Activated CD8-positive, alpha-beta memory T cell treated with anti-CD3 and anti-CD28 coated beads, Interleukin-2, amount 10 ng/mL, durations not matched to agents 7 days and 5 days (primary cell): Measurements from ENCODE around the gene LPXN. TPM values are rescaled to one million over a fixed set of nuclear protein-coding genes. Genes with fewer than 3 reads are reported as not detected.
A peak's percentile ranks its signal among the peaks of the same experiment; 100 is the strongest.

Experiments
- ATAC-seq: fragments of 150-1000 bp; cut with Tn5 transposase; one replicate; pipeline ENCODE4 v1.10.0; 2021; ENCODE audit warnings: moderate library complexity
- CTCF ChIA-PET: fragments of 350-600 bp; sonication (Branson Sonifier 250); formaldehyde crosslinking; loops from one replicate; lab custom pipeline; 2021; ENCODE audit warnings: antibody characterized with exemption; lab: Charles Lee
- DNase-seq: peaks from one replicate; pipeline ENCODE4 v3.0.0-alpha.2; 2020
- H3K27ac Mint-ChIP-seq: one replicate; pipeline ENCODE4 v1.8.0; 2021; ENCODE audit warnings: mild to moderate bottlenecking, mixed read lengths
- H3K27me3 Mint-ChIP-seq: one replicate; pipeline ENCODE4 v1.8.0; 2021; ENCODE audit warnings: mixed read lengths
- H3K36me3 Mint-ChIP-seq: one replicate; pipeline ENCODE4 v1.8.0; 2021; ENCODE audit warnings: mild to moderate bottlenecking, mixed read lengths
- H3K4me1 Mint-ChIP-seq: one replicate; pipeline ENCODE4 v1.8.0; 2021; ENCODE audit warnings: mixed read lengths
- H3K4me3 Mint-ChIP-seq: one replicate; pipeline ENCODE4 v1.8.0; 2021; ENCODE audit warnings: mild to moderate bottlenecking, moderate library complexity, mixed read lengths
- H3K9me3 Mint-ChIP-seq: one replicate; pipeline ENCODE4 v1.8.0; 2022; ENCODE audit warnings: low read depth, mixed read lengths
- total RNA-seq, 2 experiments: library from RNA; stranded (reverse); gene quantifications; one replicate each; pipeline ENCODE4 v1.2.3, GENCODE V29; 2021

LPXN gene
- total RNA-seq = 100 to 1,000 TPM; 141 to 225 TPM

DNA sequence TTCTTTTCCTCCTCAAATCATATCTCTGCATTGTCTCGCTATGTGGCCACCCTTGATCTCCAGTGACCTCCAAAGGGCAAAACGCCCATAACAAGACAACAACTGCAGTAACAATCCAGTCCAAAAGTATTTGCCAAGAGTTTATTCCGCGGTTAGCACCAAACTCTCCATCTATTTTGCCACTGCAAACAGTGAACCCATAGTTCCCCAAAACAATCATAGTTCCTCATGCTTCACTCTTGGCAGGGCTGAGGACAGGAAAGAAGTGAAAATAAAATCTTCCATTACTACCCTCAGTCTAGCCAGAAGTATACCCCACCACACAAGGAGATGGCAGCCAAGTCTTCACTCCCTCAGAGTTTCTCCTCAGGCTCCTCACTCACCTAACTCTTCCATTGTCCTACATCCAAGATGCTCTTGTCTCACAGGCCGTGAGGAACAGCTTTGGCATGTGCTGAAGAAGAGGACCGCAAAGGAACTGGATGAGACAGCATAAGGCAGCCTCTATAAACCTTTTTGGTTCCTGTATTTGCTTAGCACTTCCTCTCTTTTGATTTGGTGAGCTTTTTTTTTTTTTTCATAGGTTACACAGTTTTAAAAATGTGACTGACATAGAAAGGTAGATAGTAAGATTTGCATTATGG, at the start of gene LPXN:
Gene LPXN (minus strand): TSS at position 480 of the 644 bp plus-strand sequence. CDS start 84 bp downstream, at position 396.
- DNase-seq (peak; percentile 71), ATAC-seq (no peak)
- Mint-ChIP-seq H3K27me3 (no peaks in the 10 kb centered on the region), H3K4me3 (peak within 1 kb of the TSS; percentile 99), H3K36me3 (peaks cover 33% of the 10 kb centered on the region), H3K4me1 (peaks cover 43% of the 10 kb centered on the region), H3K9me3 (no peaks in the 10 kb centered on the region), H3K27ac (peak within 1 kb of the TSS; percentile 95)
- CTCF ChIA-PET = interaction anchor here (0.8 to 2.9 kb wide), 5 partner anchors 8 to 775 kb away, joined by 3 to 28 read pairs (median 4); no protein-coding TSS in a partner anchor

DNA sequence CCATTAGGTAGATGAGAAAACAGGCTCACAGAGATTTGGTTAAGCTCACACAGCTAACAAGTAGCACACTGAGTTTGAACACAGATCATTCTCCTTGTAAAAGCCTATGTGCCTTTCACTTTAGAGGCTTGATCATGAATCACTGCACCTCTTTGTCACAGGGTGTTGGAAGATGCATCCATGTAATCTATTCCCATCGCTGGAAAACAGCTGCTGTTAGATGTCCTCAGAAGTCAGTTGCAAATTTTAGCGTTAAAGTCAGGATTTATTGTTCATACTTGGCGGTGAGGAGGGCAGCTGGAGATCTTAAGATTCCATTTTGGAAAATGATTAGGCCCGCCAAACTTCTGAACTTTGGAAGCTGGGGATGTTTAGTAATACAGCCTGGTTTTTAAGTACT, 49.4 kb upstream of the LPXN start:
- DNase-seq (no peak), ATAC-seq (no peak)
- H3K4me3 Mint-ChIP-seq = no peak overlapping the region
- peaks cover 32% of the 10 kb centered on the region for H3K36me3 Mint-ChIP-seq
- H3K9me3 Mint-ChIP-seq = no peaks in the 10 kb centered on the region
- CTCF ChIA-PET = no interaction called here
- H3K4me1 Mint-ChIP-seq = peaks cover 2% of the 10 kb centered on the region
- no peak overlapping the region for H3K27ac Mint-ChIP-seq
- H3K27me3 Mint-ChIP-seq = no peaks in the 10 kb centered on the region

DNA sequence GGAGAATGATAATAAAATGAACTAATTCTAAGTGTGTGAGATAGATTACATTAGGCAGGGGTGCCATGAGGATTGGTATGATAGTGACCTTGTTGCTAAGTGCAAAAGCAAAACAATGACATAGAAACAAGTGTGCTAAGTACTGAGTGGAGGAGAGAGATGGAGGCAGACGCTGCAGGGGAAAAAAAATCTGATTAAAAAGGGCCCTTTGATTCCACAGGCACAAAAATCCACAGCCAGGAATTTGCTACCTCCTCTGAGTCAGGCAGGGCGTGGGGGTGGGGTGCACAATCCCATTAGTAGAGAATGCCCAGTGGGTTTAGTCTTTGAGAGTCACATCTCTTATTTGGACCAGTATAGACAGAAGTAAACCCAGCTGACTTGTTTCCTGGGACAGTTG, 46.7 kb upstream of the LPXN start, which contains the start of gene CNTF:
Gene CNTF (plus strand): TSS at position 322 of the 400 bp plus-strand sequence. CDS start 88 bp downstream, outside the sequence.
- no peaks in the 10 kb centered on the region for H3K9me3 Mint-ChIP-seq
- CTCF ChIA-PET = no interaction called here
- H3K36me3 Mint-ChIP-seq = peaks cover 55% of the 10 kb centered on the region
- peak within 1 kb of the TSS; percentile 32 for H3K27ac Mint-ChIP-seq
- H3K27me3 Mint-ChIP-seq = no peaks in the 10 kb centered on the region
- peaks cover 2% of the 10 kb centered on the region for H3K4me1 Mint-ChIP-seq
- no peak within 1 kb of the TSS for H3K4me3 Mint-ChIP-seq
- ATAC-seq (no peak), DNase-seq (no peak)

DNA sequence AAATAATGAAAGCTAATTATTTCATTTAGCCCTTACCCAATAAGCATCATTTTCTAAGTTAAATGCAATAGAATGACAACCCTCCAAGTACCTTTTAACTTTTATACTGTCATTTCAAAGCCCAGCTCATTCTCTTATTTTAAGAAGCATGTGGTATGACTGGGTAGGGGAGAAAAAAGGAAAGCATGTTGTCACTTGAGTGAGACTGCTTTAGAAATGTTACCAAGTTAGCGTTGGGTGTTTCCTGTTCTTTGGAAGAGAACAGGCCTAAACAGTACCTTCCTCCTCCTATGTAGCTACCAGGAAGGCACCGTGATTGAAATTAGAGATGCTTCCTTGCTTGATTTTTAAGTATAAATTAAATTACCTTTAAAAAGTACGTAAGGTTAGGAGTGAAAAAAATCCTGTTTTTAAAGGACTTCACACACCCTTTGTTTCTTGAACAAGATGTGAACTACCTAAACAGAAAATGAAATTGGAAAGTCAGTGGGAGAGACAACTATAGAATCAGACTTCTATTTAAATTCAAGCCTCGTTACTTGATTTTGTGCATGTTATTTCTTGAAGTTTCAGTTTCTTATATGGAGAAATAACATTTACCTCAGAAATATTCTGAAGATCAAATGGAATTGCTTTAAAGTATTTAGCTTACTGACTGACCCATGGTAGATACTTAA, 46.1 kb upstream of the LPXN start:
- H3K36me3 Mint-ChIP-seq = peaks cover 60% of the 10 kb centered on the region
- no peak overlapping the region for H3K4me3 Mint-ChIP-seq
- H3K27me3 Mint-ChIP-seq = no peaks in the 10 kb centered on the region
- H3K27ac Mint-ChIP-seq = peak overlapping the region; percentile 32
- no peaks in the 10 kb centered on the region for H3K9me3 Mint-ChIP-seq
- DNase-seq (no peak), ATAC-seq (no peak)
- CTCF ChIA-PET = no interaction called here
- H3K4me1 Mint-ChIP-seq = peaks cover 2% of the 10 kb centered on the region

DNA sequence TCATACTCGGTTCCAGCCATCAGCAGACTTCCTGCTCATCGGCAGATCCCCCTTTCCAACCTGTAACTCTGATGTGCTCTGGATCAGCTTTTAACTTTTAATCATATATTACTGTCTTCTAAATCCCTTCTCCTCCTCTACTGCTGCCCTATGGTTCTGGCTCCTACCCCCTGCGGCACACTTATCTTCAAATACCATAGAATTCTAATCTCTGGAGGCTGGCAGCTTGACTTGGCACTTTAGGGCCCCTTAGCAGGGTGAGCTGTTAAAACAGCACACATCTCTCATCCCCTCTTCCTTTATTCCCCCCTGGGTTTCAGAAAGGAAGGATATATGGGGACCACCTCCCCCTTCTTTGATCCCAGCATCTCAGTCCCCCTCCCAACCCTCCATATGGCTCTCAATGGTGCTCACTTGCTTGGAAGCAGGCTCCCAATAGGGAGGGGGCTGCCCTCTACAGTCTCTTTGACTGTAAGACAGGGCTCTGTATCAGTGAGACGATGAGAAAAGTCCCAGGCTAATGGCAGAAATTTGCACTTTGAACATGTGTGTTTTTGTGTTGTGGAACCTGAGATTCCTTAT, 42.4 kb upstream of the LPXN start:
- no peak for ATAC-seq
- H3K27me3 Mint-ChIP-seq = no peaks in the 10 kb centered on the region

DNA sequence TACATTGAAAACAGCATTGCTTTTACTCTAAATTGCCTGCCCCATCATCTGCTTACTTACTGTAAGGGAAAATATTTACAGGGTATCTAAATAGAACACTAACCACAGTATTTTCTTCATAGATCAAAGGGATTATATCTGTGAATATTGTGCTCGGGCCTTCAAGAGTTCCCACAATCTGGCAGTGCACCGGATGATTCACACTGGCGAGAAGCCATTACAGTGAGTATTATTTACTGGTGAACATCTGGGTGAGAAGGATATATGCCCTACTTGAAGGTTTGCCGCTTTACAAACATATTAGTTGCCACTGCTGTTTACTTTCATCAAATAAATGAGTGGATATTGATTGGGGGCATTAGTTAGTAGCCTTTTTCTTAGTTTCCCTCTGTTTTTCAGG, 40.9 kb upstream of the LPXN start:
- H3K27me3 Mint-ChIP-seq = no peaks in the 10 kb centered on the region
- no peak overlapping the region for H3K4me3 Mint-ChIP-seq
- H3K9me3 Mint-ChIP-seq = no peaks in the 10 kb centered on the region
- peaks cover 5% of the 10 kb centered on the region for H3K4me1 Mint-ChIP-seq
- CTCF ChIA-PET = no interaction called here
- no peak overlapping the region for H3K27ac Mint-ChIP-seq
- DNase-seq (no peak), ATAC-seq (no peak)
- H3K36me3 Mint-ChIP-seq = peaks cover 64% of the 10 kb centered on the region

More for the DNA sequence above, 42.4 kb upstream of the LPXN start:
- no peaks in the 10 kb centered on the region for H3K9me3 Mint-ChIP-seq
- CTCF ChIA-PET = interaction anchor here (0.7 to 1.9 kb wide), 2 partner anchors 12 to 336 kb away, joined by 3 to 9 read pairs; no protein-coding TSS in a partner anchor
- H3K27ac Mint-ChIP-seq = peak overlapping the region; percentile 40
- peaks cover 62% of the 10 kb centered on the region for H3K36me3 Mint-ChIP-seq
- H3K4me3 Mint-ChIP-seq = no peak overlapping the region
- no peak for DNase-seq
- H3K4me1 Mint-ChIP-seq = peaks cover 2% of the 10 kb centered on the region

DNA sequence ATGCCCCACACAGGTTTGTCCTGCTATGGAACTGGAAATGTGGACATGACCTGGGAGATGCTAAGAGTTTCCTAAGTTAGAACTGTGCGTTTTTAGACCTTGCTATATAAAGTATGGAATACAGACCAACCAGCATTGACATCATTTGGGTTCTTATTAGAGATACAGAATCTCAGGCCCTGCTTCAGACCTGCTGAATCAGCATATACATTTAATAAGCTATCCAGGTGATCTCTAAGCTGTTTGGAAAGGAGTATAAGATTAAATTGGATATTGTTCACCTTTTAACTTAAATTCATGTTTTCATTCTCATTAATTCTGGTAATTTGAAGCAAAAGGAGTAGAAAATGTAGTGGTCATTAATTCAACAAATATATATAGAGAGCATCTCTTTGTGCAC, 39.9 kb upstream of the LPXN start:
- ATAC-seq (no peak), DNase-seq (no peak)
- no peak overlapping the region for H3K27ac Mint-ChIP-seq
- no peaks in the 10 kb centered on the region for H3K9me3 Mint-ChIP-seq
- no peak overlapping the region for H3K4me3 Mint-ChIP-seq
- H3K36me3 Mint-ChIP-seq = peaks cover 73% of the 10 kb centered on the region
- CTCF ChIA-PET = no interaction called here
- H3K4me1 Mint-ChIP-seq = peaks cover 7% of the 10 kb centered on the region
- H3K27me3 Mint-ChIP-seq = no peaks in the 10 kb centered on the region

DNA sequence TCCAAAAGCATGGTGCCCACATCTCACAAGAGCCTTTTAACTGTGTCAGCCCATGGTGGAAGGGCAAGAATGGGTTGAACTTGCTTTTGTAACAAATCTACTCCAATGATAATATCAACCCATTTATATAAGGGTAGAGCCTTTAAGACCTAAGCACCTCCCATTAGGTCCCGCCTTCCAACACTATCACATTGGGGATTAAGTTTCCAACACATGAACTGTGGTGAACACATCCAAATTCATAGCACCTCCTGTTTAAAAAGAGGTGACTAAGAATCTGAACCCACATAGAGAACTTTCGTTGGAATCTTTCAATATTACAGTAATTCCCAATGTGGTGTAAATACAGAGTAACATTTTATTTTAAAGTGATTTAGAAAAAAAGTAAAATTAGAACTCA, 37.6 kb upstream of the LPXN start:
- Mint-ChIP-seq H3K27me3 (no peaks in the 10 kb centered on the region), H3K27ac (no peak overlapping the region)
- no peak for ATAC-seq

DNA sequence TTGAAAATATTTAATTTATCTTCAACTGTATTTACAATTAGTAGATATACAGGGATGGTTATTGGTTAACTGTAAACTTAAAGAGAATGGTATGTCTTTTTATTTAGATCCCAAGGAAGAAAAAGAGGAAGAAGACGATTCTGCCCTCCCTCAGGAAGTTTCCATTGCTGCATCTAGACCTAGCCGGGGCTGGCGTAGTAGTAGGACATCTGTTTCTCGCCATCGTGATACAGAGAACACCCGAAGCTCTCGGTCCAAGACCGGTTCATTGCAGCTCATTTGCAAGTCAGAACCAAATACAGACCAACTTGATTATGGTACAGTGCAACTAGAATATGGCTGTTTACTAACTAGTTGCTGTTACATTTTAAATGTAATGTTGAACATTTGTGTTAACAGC, 34.1 kb upstream of the LPXN start:
- H3K4me1 Mint-ChIP-seq = peaks cover 28% of the 10 kb centered on the region
- no peaks in the 10 kb centered on the region for H3K27me3 Mint-ChIP-seq
- ATAC-seq (no peak), DNase-seq (no peak)
- no peaks in the 10 kb centered on the region for H3K9me3 Mint-ChIP-seq
- peaks cover 58% of the 10 kb centered on the region for H3K36me3 Mint-ChIP-seq
- CTCF ChIA-PET = interaction anchor here (1.0 kb wide), 1 partner anchor 12 kb away, joined by 3 read pairs; no protein-coding TSS in a partner anchor
- no peak overlapping the region for H3K4me3 Mint-ChIP-seq
- H3K27ac Mint-ChIP-seq = no peak overlapping the region

More for the DNA sequence above, 37.6 kb upstream of the LPXN start:
- CTCF ChIA-PET = interaction anchor here (1.1 to 2.1 kb wide), 4 partner anchors 10 to 46 kb away, joined by 3 to 5 read pairs (median 4); no protein-coding TSS in a partner anchor
- DNase-seq = no peak
- no peaks in the 10 kb centered on the region for H3K9me3 Mint-ChIP-seq
- H3K4me3 Mint-ChIP-seq = no peak overlapping the region
- H3K4me1 Mint-ChIP-seq = peaks cover 7% of the 10 kb centered on the region
- peaks cover 65% of the 10 kb centered on the region for H3K36me3 Mint-ChIP-seq

DNA sequence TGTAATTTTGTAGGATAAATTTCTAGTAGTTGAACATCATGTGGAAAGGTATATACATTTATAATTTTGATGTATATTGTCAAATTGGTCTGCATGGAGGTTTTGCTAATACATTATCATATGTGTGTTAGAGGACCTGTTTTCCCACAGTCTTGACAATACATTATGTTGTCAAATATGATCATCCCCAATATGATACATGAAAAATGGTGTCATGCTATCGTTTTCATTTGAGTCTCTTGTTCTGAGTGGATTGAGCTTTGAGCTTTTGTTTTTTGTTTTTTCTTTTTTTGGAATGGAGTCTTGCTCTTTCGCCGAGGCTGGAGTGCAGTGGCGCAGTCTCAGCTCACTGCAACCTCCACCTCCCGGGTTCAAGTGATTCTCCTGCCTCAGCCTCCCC, 32.7 kb upstream of the LPXN start:
- peaks cover 37% of the 10 kb centered on the region for H3K4me1 Mint-ChIP-seq
- H3K9me3 Mint-ChIP-seq = no peaks in the 10 kb centered on the region
- ATAC-seq (no peak), DNase-seq (no peak)
- H3K4me3 Mint-ChIP-seq = no peak overlapping the region
- peaks cover 57% of the 10 kb centered on the region for H3K36me3 Mint-ChIP-seq
- no peaks in the 10 kb centered on the region for H3K27me3 Mint-ChIP-seq
- CTCF ChIA-PET = no interaction called here
- no peak overlapping the region for H3K27ac Mint-ChIP-seq

DNA sequence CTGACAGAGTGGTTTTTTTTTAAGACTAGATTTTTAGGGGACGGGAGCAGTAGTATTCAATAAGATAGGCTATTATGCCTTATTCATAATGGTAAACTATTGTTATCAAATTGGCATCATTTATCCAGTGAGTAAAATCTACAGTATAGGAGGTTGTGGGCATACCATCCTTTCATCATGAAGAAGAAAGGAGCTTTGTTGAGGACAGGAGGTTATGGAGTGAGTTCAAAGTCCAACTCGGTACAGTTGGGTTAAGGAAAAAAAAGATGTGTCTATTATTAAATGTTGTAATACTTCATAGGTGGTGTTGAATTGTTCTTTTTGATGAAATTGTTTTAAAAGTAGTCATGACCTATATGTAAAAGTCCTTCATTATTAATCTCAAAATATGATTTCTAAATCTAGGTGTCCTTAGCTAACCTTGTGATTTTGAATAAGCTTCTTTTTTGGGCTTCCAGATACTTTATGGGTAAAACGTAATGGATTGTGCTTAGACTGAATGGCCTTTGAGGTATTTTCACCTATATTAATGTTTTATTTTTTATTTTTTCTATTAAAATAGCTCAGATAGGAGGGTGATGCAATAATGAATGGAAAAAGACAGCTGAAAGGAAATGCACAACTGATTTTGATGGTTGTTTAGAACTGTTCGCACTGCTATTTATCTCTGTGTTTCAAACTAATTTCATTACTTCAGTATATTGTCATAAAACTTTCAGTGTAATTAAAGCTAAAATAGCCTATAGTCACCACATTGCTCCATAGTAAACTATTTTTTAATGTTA, 31.5 kb upstream of the LPXN start:
- peaks cover 35% of the 10 kb centered on the region for H3K4me1 Mint-ChIP-seq
- H3K9me3 Mint-ChIP-seq = no peaks in the 10 kb centered on the region
- CTCF ChIA-PET = interaction anchor here (1.0 to 1.8 kb wide), 3 partner anchors 10 to 30 kb away, joined by 3 to 5 read pairs (median 5); no protein-coding TSS in a partner anchor
- no peak for DNase-seq
- ATAC-seq = no peak
- no peak overlapping the region for H3K4me3 Mint-ChIP-seq
- H3K27ac Mint-ChIP-seq = no peak overlapping the region
- H3K36me3 Mint-ChIP-seq = peaks cover 60% of the 10 kb centered on the region
- no peaks in the 10 kb centered on the region for H3K27me3 Mint-ChIP-seq

DNA sequence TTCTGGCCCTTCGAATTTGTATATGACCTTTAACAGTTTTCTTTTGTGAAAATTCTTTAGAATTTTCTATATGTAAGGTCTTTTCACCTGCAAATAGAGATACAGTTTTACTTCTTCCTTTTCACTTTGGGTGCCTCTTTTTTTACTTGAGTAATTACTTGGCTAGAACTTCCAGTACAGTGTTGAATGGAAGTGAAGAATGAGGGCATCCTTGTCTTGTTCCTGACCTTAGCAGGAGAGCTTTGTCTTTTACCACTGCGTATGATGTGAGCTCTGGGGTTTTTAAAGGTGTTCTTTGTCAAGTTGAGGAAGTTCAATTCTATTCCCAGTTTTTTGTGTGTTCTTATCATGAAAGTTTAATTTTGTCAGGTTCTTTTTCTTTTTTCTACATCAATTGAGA, 24.9 kb upstream of the LPXN start:
- Mint-ChIP-seq H3K27me3 (no peaks in the 10 kb centered on the region), H3K4me1 (peaks cover 63% of the 10 kb centered on the region), H3K9me3 (no peaks in the 10 kb centered on the region), H3K27ac (no peak overlapping the region), H3K4me3 (no peak overlapping the region), H3K36me3 (peaks cover 53% of the 10 kb centered on the region)
- CTCF ChIA-PET = no interaction called here
- DNase-seq (no peak), ATAC-seq (no peak)
